Suppressor macrophage (primary cell): ENCODE results near the gene CYP2D6.
"Not testable (repeated sequence)": the region's sequence is repeated elsewhere in the genome, so short reads cannot be mapped to it uniquely, and the experiment has no call there.

Source experiments
- DNase-seq, 4 experiments: peaks; one replicate each; pipeline ENCODE4 v3.0.0-alpha.2; 2020 to 2022

Gene CYP2D6

DNA sequence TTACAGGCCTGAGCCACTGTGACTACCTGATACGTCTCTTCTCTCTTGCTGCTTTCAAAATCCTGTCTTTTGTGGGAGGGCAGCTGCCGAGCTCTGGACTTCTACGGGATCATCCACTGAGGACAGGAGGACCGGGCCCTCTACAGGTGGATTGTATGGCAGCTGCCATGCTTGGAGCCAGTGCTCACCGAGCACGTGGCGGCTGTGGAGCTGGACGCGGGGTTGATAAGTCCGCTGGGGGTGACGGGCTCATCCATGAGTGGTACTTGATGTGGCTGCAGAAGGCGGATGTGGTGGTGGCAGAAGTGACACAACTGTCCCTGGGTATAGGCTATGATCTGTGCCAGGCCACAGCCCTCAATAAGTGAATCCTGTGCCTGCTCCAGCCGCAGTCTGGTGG is 1.8 kb upstream of the CYP2D6 start:
- DNase-seq = no peak

DNA sequence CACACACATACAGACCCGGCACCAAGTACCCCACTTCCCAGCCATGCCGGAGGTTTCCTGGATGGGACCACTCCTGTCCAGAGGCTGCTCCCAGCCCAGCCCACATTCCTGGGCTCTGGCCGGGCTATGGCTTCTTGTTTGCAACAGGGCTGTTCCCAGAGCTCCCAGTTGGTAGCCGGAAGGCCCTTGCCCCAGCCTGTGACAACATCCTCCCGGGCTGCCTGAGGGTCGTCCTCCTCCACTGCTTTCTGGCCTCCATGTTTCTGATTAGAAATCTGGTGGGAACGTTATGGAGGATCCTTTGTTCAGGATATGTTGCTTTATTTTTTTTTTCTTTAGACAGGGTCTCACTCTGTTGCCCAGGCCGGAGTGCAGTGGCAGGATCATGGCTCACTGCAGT is 952 bp upstream of the CYP2D6 start:
- no peak for DNase-seq

DNA sequence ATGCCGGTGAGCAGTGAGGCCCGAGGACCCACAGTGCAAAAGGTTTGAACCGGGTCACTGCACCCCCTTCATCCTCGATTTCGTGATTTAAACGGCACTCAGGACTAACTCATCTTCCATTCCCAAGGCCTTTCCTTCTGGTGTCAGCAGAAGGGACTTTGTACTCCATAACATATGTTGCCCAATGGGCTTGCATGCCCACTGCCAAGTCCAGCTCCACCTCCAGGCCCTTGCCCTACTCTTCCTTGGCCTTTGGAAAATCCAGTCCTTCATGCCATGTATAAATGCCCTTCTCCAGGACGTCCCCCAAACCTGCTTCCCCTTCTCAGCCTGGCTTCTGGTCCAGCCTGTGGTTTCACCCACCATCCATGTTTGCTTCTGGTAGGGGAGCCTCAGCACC is 428 bp downstream of the CYP2D6 start:
- not testable (repeated sequence) for DNase-seq

DNA sequence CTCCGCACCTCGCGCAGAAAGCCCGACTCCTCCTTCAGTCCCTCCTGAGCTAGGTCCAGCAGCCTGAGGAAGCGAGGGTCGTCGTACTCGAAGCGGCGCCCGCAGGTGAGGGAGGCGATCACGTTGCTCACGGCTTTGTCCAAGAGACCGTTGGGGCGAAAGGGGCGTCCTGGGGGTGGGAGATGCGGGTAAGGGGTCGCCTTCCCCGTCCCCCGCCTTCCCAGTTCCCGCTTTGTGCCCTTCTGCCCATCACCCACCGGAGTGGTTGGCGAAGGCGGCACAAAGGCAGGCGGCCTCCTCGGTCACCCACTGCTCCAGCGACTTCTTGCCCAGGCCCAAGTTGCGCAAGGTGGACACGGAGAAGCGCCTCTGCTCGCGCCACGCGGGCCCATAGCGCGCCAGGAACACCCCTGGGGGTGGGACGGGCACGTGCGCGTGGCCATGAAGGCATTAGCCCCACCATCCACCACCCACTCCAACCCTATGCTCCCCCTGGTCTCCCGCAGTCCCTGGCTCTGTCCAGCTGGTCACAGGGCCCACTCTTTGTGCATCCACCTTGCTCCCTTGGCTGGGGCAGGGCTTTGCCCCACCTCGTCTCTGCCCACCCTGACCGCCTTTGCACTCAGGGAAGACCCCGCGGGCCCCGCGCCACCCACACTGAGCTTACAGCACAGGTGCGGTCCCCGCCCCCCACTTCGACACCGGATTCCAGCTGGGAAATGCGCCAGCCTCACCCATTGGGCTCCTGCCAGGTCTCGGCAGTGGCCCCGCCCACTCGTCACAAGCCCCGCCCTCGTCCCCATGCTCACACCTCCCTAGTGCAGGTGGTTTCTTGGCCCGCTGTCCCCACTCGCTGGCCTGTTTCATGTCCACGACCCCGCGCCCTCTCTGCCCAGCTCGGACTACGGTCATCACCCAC is 1.6 kb downstream of the CYP2D6 start:
- not testable (repeated sequence) for DNase-seq

DNA sequence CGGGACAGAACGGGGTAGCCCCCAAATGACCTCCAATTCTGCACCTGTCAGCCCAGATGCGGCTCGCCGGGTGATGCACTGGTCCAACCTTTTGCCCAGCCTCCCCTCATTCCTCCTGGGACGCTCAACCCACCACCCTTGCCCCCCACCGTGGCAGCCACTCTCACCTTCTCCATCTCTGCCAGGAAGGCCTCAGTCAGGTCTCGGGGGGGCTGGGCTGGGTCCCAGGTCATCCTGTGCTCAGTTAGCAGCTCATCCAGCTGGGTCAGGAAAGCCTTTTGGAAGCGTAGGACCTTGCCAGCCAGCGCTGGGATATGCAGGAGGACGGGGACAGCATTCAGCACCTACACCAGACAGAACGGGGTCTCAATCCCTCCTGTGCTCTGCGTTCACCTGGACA is 2.6 kb downstream of the CYP2D6 start:
- not testable (repeated sequence) for DNase-seq

DNA sequence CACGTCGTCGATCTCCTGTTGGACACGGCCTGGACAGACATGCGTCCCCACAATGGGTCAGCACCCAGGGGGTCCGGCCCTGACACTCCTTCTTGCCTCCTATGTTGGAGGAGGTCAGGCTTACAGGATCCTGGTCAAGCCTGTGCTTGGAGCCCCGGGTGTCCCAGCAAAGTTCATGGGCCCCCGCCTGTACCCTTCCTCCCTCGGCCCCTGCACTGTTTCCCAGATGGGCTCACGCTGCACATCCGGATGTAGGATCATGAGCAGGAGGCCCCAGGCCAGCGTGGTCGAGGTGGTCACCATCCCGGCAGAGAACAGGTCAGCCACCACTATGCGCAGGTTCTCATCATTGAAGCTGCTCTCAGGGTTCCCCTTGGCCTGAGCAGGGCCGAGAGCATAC is 3.0 kb downstream of the CYP2D6 start:
- DNase-seq = no peak

DNA sequence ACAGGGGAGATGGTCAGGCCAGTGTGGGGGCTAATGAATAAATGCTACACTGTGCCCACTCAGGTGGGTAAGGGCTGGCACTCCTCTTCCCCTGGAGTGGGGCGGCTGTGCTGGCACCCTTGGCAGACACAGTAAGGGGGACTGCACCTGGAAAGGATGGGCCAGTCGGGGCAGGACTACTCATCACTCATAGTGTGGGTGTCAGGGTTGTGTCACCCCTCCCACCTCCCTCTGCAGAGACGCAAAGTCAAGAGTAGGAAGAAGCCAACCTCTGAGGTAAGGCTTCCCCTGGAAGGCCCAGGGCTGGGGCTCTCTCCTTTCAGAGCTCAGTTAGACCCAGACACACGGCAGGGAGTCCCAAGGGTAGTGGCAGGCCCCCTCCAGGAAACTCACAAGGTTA is 7.1 kb downstream of the CYP2D6 start:
- not testable (repeated sequence) for DNase-seq

DNA sequence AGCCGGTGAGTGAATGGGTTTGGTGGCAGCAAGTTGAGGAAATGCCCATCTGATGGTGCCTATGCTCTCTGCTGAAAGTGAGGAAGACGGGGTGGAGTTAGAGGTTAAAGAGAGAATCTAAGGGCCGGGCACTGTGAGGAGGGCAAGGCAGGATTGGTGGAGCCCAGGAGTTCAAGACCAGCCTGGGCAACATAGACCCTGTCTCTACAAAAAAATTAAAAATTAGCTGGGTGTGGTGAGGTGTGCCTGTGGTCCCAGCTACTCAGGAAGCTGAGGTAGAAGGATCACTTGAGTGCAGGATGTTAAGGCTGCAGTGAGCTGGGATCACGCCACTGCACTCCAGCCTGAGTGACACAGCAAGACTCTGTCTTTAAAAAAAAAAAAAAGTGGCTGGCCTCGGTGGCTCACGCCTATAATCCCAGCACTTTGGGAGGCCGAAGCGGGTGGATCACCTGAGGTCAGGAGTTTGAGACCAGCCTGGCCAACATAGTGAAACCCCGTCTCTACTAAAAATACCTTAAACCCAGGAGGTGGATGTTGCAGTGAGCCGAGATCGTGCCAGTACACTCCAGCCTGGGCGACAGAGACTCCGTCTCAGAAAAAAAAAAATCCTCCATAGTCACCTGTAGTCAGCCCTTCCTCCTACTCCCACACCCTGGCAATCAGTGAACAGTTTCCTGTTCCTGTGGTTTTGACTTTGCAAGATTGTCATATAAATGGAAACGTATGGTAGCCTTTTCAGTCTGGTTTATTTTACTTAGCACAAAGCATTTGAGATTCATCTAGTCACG is 10.2 kb downstream of the CYP2D6 start:
- DNase-seq = peak in 3 of 4 experiments; percentile 24 to 30 (median 29)

DNA sequence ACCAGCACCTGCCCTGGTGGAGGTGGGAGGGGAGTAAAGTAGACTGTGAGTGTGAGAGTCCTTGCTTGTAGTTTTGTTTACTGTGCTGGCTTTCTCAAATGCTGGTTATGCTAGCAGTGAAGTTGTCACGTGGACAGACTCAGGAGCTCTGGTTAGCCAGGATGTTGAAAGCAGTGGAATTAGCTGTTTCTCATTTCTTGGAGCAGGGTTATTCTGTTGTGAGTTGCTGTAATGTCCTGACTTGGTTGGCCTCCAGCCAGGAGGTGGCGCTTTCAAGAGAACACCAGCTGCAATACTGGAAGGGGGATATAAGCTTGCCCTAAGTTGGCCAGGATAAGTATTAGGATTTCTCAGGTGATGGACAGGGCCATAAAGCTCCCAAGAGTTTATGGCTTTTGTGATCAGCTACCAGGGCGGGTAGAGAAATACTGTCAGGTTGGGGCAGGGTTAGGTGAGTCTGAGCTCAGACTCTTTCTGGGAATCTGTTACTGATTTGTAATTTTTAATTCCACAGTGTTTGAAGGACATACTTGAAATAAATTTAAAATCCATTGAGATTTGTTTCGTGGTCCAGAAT is 13.7 kb downstream of the CYP2D6 start:
- DNase-seq = no peak

DNA sequence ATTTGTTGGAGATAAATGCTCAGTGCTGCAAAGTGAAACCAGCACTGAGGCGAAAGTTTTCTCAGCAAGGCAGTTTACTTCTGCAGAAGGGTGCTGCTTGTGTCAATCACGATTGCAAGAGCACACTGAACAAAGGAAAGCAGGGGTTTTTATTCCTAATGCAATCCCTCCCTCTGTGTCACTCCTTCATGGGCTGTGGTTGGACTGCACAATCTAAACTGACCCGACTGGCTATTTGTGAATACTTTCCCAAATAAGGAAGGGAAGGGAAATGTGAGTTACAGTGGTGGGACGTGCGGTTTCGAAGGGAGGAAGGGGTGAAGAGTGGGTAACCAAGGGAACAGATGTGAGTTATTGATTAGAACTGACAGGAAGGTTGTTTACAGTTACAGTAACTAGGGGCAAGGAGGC is 15.2 kb downstream of the CYP2D6 start:
- DNase-seq = not testable (repeated sequence)

DNA sequence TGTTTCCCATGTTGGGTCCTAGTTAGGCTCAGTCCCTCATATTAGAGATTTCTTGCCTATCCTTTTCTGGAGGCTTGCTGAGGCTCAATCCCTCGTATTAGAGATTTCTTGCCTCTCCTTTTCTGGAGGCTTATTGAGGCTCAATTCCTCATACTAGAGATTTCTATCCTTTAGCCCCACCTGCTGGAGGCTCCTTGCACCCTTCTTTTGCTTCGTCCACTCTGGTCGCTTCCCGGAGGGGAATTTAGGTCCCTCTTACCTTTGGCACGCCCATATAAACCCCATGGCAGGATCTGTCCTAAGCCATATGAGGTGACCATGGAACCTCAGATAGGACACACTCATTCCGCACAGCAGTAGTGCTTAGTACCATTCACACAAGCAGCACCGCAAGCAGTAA is 15.9 kb downstream of the CYP2D6 start:
- DNase-seq = peak in 2 of 4 experiments; percentile 17 to 30

DNA sequence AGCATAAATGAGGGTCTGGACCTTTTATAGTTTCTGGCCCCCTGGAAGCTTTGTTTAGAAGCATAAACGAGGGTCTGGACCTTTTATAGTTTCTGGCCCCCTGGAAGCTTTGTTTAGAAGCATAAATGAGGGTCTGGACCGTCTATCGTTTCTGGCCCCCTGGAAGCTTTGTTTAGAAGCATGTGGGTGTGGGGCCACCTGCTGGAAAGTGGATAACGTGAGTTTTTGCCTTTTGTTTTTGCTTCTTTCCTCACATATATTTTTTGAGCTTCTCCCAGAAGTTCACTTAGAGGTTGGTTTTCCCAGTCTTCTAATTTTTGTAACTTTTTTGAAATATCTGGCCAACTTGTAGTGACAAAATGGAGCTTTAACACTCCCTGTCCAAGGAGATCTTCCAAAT is 17.8 kb downstream of the CYP2D6 start:
- not testable (repeated sequence) for DNase-seq

DNA sequence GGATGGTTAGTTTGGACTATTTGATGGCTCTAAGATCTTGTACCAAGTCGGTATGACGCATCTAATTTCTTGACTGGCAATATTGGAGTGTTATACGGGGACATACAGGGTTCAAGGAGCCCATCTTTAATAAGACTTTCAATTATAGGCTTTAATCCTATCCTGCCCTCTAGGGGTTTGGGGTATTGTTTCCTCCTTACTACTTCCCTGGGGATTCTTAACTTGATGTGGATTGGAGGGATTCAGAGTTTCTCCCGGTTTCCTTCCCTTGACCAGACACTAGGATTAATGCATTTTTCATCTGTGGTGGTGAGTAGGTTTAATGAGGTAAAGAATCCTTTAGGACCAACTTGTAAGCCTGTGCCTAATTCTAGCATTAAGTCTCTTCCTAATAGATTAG is 18.8 kb downstream of the CYP2D6 start:
- DNase-seq = no peak

DNA sequence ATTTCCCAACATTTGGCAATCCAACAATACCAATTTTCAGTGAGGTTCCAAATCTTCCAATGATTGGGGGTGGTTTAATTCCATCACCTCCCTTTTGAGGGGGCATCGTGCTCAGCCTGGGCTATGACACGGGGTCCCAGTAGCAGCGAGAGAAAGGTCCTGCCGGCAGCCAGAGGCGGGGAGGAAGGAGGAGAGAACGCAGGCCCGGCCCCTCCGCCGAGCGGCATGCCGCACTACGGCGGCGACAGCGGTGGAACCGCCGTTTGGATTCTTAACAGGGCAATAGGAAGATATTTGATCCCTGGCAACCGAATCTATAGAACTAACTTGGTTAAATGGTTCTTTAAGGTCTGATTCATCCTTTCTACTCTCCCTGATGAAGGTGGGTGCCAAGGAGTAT is 21.8 kb downstream of the CYP2D6 start:
- DNase-seq = no peak

DNA sequence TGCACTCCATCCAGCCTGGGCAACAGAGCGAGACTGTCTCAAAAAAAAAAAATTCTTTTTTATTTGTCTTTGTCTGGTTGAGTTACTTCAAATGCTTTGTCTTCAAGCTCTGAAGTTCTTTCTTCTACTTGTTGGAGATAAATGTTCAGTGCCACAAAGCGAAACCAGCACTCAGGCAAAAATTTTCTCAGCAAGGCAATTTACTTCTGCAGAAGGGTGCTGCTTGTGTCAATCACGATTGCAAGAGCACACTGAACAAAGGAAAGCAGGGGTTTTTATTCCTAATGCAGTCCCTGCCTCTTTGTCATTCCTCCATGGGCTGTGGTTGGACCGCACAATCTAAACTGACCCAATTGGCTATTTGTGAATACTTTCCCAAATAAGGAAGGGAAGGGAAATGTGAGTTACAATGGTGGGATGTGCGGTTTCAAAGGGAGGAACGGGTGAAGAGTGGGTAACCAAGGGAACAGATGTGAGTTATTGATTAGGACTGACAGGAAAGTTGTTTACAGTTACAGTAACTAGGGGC is 26.2 kb downstream of the CYP2D6 start:
- not testable (repeated sequence) for DNase-seq

DNA sequence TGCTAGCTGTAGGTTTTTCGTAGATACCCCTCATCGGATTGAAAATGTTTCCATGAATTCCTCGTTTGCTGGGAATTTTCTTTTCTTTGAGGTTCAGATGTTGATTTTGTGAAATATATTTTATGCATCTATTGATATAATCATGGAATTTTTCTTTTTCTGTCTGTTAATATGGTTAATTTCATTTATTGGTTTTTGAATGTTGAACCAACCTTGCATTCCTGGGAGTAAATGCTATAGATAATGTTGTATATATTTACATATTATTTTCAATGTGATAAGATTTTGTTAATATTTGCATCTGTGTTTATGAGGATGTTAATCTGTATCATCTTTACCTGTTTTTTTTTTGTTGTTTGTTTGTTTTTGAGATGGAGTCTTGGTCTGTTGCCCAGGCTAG is 29.4 kb downstream of the CYP2D6 start:
- no peak for DNase-seq

DNA sequence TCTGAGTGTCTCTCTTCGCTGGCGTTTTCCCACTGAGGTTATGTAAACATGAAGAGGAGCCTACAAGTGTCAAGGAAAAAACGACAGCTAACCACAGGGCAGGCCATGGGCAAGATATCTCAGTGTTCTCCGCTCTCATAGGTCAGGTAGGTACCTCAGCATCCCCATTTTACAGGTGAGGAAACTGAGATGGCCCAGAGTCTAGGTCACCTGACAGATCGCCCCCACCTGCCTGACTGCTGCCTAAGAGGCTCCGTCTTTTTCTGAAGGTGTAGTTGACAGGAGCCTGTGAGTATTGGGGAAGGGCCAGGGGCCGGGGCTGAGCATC is 39.2 kb downstream of the CYP2D6 start:
- DNase-seq = no peak

DNA sequence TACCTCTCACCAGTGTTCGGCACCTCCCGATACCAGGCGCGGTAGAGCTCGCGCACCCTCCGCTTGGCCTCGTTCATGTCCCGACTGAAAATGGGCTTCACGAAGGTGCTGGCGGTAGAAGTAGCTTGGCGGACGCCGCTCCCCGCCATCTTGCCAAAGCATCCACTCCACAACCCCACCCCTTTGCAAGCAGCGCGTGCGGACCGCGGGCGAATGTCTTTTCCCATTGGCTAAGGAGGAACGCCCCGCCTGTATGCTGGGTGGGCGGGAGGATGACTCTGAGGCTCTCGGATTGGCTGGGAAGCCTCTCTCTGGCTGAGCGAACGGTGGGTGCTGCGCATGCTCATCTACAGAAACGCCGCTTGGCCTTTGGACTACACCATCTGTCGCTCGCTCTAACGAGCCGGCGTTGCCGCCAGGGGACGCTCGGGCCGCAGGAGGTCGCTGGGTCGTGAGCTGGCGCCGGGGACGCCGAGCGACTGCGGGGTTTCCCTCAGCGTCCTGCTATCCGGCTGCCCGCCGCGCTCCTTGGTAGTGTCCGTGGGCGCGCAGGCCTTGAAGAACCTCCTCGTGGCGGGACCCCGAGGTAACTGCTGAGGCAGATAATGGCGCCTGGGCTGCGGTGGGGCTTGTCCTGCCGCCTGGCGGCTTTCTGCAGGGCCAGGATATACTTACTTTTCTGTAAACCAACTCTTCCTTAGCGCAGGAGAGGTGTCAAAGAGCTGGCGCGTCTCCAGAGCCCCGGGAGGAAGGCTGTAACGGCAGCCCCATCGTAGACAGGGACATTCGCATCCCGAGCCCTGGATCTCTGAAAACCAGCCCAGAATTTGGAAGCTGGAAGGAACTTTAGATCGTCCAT is 39.8 kb downstream of the CYP2D6 start, which contains the start of gene NDUFA6:
Gene NDUFA6 (minus strand): TSS at position 177 of the 859 bp plus-strand sequence. CDS start 28 bp downstream, at position 149.
- peak; percentile 99 to 100 (median 99) for DNase-seq

DNA sequence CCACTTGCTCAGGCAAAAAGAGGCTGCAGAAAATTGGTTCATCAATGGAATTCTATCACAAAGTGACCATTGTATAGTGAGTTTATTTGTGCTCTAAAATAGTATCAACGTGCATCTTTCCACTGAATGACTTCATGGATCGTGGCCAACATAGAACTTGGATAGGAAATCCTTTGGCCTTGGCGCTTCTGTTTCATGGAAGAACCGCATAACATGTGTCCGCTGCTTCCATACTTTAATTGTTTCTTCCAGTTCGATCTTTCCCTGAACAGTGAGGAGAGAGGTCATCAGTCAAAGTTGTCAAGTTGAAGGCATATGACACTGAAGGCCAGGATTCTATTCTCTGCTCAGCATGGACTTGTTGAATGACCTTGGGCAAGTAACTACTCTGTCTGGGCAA is 44.6 kb downstream of the CYP2D6 start:
- DNase-seq = no peak

DNA sequence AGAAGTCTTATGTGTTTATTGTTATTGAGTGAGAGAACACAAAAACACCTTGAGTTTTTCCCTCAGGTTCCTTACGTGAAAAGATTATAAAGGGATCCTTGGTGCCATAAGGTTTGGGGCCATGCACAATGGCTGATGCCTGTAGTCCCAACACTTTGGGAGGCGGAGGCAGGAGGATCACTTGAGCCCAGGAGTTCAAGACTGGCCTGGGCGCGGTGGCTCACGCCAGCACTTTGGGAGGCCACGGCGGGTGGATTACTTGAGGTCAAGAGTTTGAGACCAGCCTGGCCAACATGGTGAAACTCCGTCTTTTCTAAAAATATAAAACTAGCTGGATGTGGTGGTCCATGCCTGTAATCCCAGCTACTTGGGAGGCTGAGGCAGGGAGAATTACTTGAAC is 45.7 kb downstream of the CYP2D6 start:
- DNase-seq = no peak

DNA sequence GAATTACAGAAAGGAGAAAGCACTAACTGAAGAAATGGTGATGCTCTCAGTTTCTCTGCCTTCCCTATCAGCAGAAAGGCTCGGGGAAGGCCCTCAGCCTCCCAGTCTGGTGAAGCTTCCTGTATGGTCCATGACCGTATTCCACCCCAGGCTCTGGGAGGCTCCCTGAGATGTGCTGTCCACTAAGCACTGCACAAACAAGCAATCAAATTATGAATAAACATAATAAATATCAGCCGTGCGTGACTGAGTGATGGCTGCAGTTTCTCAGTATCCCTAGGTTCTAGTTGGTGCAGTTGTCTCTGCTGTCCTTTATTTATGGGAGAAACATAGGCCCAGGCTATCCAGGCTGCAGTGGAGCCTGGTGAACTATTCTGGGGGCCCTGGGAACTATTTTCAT is 47.5 kb downstream of the CYP2D6 start:
- DNase-seq = no peak

DNA sequence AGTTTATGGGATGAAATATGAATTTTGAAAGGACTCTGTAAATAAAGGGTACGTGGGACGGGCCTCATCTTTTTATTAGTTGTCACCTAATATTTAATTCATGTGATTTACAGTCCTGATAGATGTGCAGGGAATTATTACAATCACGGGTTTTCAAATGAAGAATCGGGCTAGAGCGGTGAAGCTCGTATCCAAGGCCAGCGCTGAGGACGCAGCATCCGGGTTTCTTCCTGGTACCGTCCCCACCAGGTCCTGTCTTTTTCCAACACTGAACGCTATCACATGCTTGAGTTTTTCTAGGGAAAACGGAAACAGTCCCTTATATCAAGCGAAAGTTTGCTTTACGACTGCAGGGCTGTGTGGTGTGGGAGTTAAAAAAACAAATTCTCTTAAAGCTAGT is 50.3 kb downstream of the CYP2D6 start:
- DNase-seq = peak; percentile 51 to 71 (median 54)
